ENCODE results near the gene STOML2. TPM values are rescaled to one million over a fixed set of nuclear protein-coding genes. Genes with fewer than 3 reads are reported as not detected.
A peak's percentile ranks its signal among the peaks of the same experiment; 100 is the strongest.

Gene STOML2
- total RNA-seq, 1 experiment from 2014 or later: 109 TPM

DNA sequence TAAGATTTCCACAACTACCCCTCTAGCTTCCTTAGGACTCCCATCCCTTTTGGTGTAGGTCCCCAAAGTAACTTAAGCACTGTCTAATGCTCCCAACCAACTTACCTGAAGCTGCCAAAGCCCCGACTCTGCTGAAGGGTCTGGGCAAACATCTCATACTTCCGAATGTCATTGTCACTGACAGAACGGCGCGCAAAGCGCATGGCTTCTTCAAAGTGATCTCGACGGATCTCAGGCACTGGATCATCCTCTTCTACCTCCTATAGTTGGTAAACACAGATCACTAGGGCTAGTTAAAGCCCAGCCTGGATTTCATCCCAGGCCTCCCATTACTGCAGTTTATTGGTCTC lies 45.7 kb downstream of the STOML2 start:
- Histone ChIP-seq H3F3A (ENCODE audit: insufficient read depth, low read depth) (peaks cover 23% of the 10 kb centered on the region; the same call in 1 of the 2 replicates), H3K4me1 (replicated peaks; ENCODE audit: insufficient read depth) (no peaks in the 10 kb centered on the region), H3K4me3 (no peak overlapping the region), H3K9me3 (ENCODE audit: insufficient read depth, low read depth) (no peaks in the 10 kb centered on the region), H4K20me1 (ENCODE audit: insufficient read depth) (peaks cover 9% of the 10 kb centered on the region), H3K4me2 (no peak overlapping the region), H3K36me3 (ENCODE audit: low read depth) (peaks cover 12% of the 10 kb centered on the region), H3K79me2 (ENCODE audit: low read depth) (no peaks in the 10 kb centered on the region), H3K27ac (no peak overlapping the region), H3K27me3 (ENCODE audit: insufficient read depth, low read depth) (no peaks in the 10 kb centered on the region), H3K9me2 (ENCODE audit: insufficient read depth) (no peaks in the 10 kb centered on the region), H2AFZ (no peak overlapping the region)
- intact Hi-C loops (cut with micrococcal nuclease; ENCODE audit: unreplicated experiment): no loop called here
- no peak for DNase-seq
- no TSS peak for BruUV-seq (replicated peaks)
- TF ChIP-seq EZH2 (IDR thresholded peaks at IDR 0.05; ENCODE audit: low read depth): no peak
- TF ChIP-seq, protein P1, sequence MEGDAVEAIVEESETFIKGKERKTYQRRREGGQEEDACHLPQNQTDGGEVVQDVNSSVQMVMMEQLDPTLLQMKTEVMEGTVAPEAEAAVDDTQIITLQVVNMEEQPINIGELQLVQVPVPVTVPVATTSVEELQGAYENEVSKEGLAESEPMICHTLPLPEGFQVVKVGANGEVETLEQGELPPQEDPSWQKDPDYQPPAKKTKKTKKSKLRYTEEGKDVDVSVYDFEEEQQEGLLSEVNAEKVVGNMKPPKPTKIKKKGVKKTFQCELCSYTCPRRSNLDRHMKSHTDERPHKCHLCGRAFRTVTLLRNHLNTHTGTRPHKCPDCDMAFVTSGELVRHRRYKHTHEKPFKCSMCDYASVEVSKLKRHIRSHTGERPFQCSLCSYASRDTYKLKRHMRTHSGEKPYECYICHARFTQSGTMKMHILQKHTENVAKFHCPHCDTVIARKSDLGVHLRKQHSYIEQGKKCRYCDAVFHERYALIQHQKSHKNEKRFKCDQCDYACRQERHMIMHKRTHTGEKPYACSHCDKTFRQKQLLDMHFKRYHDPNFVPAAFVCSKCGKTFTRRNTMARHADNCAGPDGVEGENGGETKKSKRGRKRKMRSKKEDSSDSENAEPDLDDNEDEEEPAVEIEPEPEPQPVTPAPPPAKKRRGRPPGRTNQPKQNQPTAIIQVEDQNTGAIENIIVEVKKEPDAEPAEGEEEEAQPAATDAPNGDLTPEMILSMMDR (conservative IDR thresholded peaks at IDR 0.05): no peak
- ChIA-PET POLR2A (ENCODE audit: unreplicated experiment) (no interaction called here), CTCF (no interaction called here)

GRCh38 chr9:35056571-35057270 lies 46.2 kb downstream of the STOML2 start:
- H3K4me1 ChIP-seq (replicated peaks; ENCODE audit: insufficient read depth): no peaks in the 10 kb centered on the region
- no peaks in the 10 kb centered on the region for H3K9me3 ChIP-seq (ENCODE audit: insufficient read depth, low read depth)
- H3F3A ChIP-seq (ENCODE audit: insufficient read depth, low read depth): peaks cover 23% of the 10 kb centered on the region; the same call in 1 of the 2 replicates
- DNase-seq: no peak
- no peak overlapping the region for H3K27ac ChIP-seq
- TF ChIP-seq, protein P1 (conservative IDR thresholded peaks at IDR 0.05): no peak
- TF ChIP-seq EZH2 (IDR thresholded peaks at IDR 0.05; ENCODE audit: low read depth): no peak
- H4K20me1 ChIP-seq (ENCODE audit: insufficient read depth): peaks cover 9% of the 10 kb centered on the region
- no peaks in the 10 kb centered on the region for H3K27me3 ChIP-seq (ENCODE audit: insufficient read depth, low read depth)
- H3K4me3 ChIP-seq: no peak overlapping the region
- no peaks in the 10 kb centered on the region for H3K79me2 ChIP-seq (ENCODE audit: low read depth)
- BruUV-seq (replicated peaks): TSS peak; percentile 9
- POLR2A ChIA-PET (ENCODE audit: unreplicated experiment): no interaction called here
- CTCF ChIA-PET: no interaction called here
- peaks cover 11% of the 10 kb centered on the region; the same call in 1 of the 2 replicates for H3K36me3 ChIP-seq (ENCODE audit: low read depth)
- intact Hi-C loops (cut with micrococcal nuclease; ENCODE audit: unreplicated experiment): no loop called here
- H2AFZ ChIP-seq: no peak overlapping the region
- H3K9me2 ChIP-seq (ENCODE audit: insufficient read depth): no peaks in the 10 kb centered on the region
- H3K4me2 ChIP-seq: no peak overlapping the region

DNA sequence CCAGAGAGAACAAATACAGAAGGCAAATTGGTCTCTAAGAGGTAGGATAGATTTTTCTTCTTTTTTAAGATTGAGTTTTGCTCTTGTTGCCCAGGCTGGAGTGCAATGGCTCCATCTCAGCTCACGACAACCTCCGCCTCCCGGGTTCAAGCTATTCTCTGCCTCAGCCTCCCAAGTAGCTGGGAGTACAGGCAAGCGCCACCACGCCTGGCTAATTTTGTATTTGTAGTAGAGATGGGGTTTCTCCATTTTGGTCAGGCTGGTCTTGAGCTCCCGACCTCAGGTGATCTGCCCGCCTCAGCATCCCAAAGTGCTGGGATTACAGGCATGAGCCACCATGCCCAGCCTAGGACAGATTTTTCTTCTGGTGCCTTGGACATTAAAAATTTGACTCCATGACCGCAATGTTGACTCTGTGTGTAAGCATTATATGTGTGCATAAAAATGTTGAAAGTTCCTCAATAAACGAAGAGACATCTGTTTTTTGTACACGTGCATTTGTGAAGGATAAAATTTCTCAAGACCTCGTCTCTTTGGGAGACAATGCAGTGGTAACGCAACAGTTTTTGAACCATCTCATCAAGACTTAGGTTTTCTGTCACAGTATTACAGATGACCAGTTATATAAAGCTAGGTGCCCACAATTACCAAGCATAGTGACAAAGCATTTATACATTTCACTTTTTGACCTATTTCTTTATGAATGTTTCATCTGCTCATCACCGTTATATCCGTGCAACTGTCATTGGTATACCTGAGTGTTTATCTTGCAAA lies 47.9 kb downstream of the STOML2 start:
- peaks cover 19% of the 10 kb centered on the region; the same call in 1 of the 2 replicates for H3F3A ChIP-seq (ENCODE audit: insufficient read depth, low read depth)
- ChIA-PET CTCF (no interaction called here), POLR2A (ENCODE audit: unreplicated experiment) (no interaction called here)
- no peaks in the 10 kb centered on the region for H3K79me2 ChIP-seq (ENCODE audit: low read depth)
- intact Hi-C loops (cut with micrococcal nuclease; ENCODE audit: unreplicated experiment): no loop called here
- no peak overlapping the region for H2AFZ ChIP-seq
- TF ChIP-seq, protein P1 (conservative IDR thresholded peaks at IDR 0.05): no peak
- no peak for TF ChIP-seq EZH2 (IDR thresholded peaks at IDR 0.05; ENCODE audit: low read depth)
- TSS peak; percentile 8 for BruUV-seq (replicated peaks)
- no peak for DNase-seq
- no peak overlapping the region for H3K27ac ChIP-seq
- H4K20me1 ChIP-seq (ENCODE audit: insufficient read depth): peaks cover 5% of the 10 kb centered on the region; the same call in 1 of the 2 replicates
- H3K27me3 ChIP-seq (ENCODE audit: insufficient read depth, low read depth): no peaks in the 10 kb centered on the region
- peaks cover 11% of the 10 kb centered on the region; the same call in 1 of the 2 replicates for H3K36me3 ChIP-seq (ENCODE audit: low read depth)
- no peak overlapping the region for H3K4me2 ChIP-seq
- H3K4me3 ChIP-seq: no peak overlapping the region
- H3K9me3 ChIP-seq (ENCODE audit: insufficient read depth, low read depth): no peaks in the 10 kb centered on the region
- no peaks in the 10 kb centered on the region for H3K4me1 ChIP-seq (replicated peaks; ENCODE audit: insufficient read depth)
- no peaks in the 10 kb centered on the region for H3K9me2 ChIP-seq (ENCODE audit: insufficient read depth)

All from PC-9 (cell line).